HEK293 (cell line): ENCODE results near the gene TTC13.

Experiments
- CTCF ChIP-seq: fragments of 450-650 bp; formaldehyde crosslinking; IDR thresholded peaks from 2 replicates; pipeline ENCODE4 v1.5.1; 2016; ENCODE audit warnings: missing biosample characterization, missing genetic modification characterization
- GLI4 ChIP-seq: fragments of 450-650 bp; formaldehyde crosslinking; IDR thresholded peaks from 2 replicates; pipeline ENCODE4 v1.5.1; 2016; ENCODE audit warnings: missing biosample characterization, missing genetic modification characterization
- KLF10 ChIP-seq: fragments of 450-650 bp; IDR thresholded peaks from 2 replicates; pipeline ENCODE4 v1.5.1; 2018; ENCODE audit warnings: missing biosample characterization, mild to moderate bottlenecking, missing genetic modification characterization
- REPIN1 ChIP-seq: fragments of 450-650 bp; formaldehyde crosslinking; IDR thresholded peaks from 2 replicates; pipeline ENCODE4 v1.5.1; 2017; ENCODE audit warnings: missing biosample characterization, missing genetic modification characterization, low read depth
- YY2 ChIP-seq: fragments of 450-650 bp; formaldehyde crosslinking; IDR thresholded peaks from 2 replicates; pipeline ENCODE4 v1.5.1; 2016; ENCODE audit warnings: missing biosample characterization, missing genetic modification characterization
- ZBTB20 ChIP-seq: fragments of 450-650 bp; formaldehyde crosslinking; IDR thresholded peaks from 2 replicates; pipeline ENCODE4 v1.5.1; 2016; ENCODE audit warnings: missing biosample characterization, missing genetic modification characterization
- ZNF18 ChIP-seq: fragments of 450-650 bp; formaldehyde crosslinking; IDR thresholded peaks from 2 replicates; pipeline ENCODE4 v1.5.1; 2016; ENCODE audit warnings: missing biosample characterization, missing genetic modification characterization

- TF ChIP-seq CTCF (no peak), YY2 (tag by site-specific recombination) (no peak), ZNF18 (tag by site-specific recombination) (no peak), GLI4 (tag by site-specific recombination) (no peak), KLF10 (tag by site-specific recombination) (no peak), REPIN1 (tag by site-specific recombination) (no peak), ZBTB20 (tag by site-specific recombination) (no peak)
Observed at GRCh38 chr1:230972855-230973271, 5.8 kb downstream of the TTC13 start.
